ENCODE measurements around the gene RTN4RL2. TPM values are rescaled to one million over a fixed set of nuclear protein-coding genes. Genes with fewer than 3 reads are reported as not detected.

RTN4RL2 gene
- total RNA-seq, 1 experiment from 2014 or later: 7.0 TPM

DNA sequence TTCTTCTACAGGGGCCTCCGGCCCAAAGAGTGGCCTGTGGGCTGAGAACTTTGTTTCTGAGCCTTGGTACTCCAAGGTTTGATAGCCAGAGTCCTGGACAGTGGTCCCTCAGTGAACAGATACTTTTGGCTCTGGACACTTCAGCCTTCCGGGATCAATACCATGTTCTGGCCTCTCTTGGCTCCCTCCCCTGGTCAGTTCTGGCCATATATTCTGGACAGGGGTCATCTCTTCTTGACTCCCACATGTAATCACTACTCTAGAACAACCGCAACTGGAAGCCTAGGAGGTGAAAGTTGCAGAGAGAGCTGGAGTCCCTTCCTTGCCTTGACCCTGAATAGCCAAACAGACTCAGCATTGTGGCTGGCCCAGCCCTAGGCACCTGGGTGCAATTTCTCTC lies 2.3 kb downstream of the RTN4RL2 start:
- H2BK12ac ChIP-seq (ENCODE audit: insufficient read length, low read depth, low read length): no peak overlapping the region
- H3T11ph ChIP-seq (ENCODE audit: low read length): no peak overlapping the region
- no peak overlapping the region for H4K8ac ChIP-seq (replicated peaks; ENCODE audit: insufficient read length, low read depth, low read length)
- H4K5ac ChIP-seq (ENCODE audit: insufficient read length, low read depth, low read length): no peak overlapping the region
- no peak overlapping the region for H3K4me2 ChIP-seq (ENCODE audit: insufficient read depth, insufficient read length, low read length)
- H2BK120ac ChIP-seq (ENCODE audit: low read depth, low read length, poor library complexity, severe bottlenecking): no peak overlapping the region
- H2BK5ac ChIP-seq (ENCODE audit: insufficient read length, low read length): no peak overlapping the region
- no peak overlapping the region for H3K27ac ChIP-seq (ENCODE audit: insufficient read length, low read depth, low read length)
- H3K4me1 Mint-ChIP-seq: peaks cover 34 to 58% of the 10 kb centered on the region in 2 experiments
- H3K4me1 ChIP-seq (ENCODE audit: insufficient read depth, low read length): peaks cover 12% of the 10 kb centered on the region; the same call in 1 of the 2 replicates
- no peak overlapping the region for H4K91ac ChIP-seq (ENCODE audit: insufficient read length, low read depth, low read length)
- no peak overlapping the region for H3K56ac ChIP-seq (ENCODE audit: insufficient read length, low read depth, low read length)
- no peak overlapping the region for H3K27ac Mint-ChIP-seq
- H3K9me3 Mint-ChIP-seq: no peaks in the 10 kb centered on the region
- peaks cover 10% of the 10 kb centered on the region; the same call in 1 of the 2 replicates for H3K27me3 ChIP-seq (ENCODE audit: insufficient read depth, low read length)
- TF ChIP-seq, protein P1, sequence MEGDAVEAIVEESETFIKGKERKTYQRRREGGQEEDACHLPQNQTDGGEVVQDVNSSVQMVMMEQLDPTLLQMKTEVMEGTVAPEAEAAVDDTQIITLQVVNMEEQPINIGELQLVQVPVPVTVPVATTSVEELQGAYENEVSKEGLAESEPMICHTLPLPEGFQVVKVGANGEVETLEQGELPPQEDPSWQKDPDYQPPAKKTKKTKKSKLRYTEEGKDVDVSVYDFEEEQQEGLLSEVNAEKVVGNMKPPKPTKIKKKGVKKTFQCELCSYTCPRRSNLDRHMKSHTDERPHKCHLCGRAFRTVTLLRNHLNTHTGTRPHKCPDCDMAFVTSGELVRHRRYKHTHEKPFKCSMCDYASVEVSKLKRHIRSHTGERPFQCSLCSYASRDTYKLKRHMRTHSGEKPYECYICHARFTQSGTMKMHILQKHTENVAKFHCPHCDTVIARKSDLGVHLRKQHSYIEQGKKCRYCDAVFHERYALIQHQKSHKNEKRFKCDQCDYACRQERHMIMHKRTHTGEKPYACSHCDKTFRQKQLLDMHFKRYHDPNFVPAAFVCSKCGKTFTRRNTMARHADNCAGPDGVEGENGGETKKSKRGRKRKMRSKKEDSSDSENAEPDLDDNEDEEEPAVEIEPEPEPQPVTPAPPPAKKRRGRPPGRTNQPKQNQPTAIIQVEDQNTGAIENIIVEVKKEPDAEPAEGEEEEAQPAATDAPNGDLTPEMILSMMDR (conservative IDR thresholded peaks at IDR 0.05): no peak
- peaks cover 69% of the 10 kb centered on the region for H3K27me3 Mint-ChIP-seq (ENCODE audit: low read depth)
- H3K23ac ChIP-seq (ENCODE audit: insufficient read length, low read depth, low read length): no peak overlapping the region
- peaks cover 0 to 5% (median 0%) of the 10 kb centered on the region in 3 experiments; a peak in 1 of 7 replicates for H3K36me3 Mint-ChIP-seq (ENCODE audit: insufficient read depth in 1 of 3, low read depth in 3 of 3)
- H3K79me2 ChIP-seq (ENCODE audit: insufficient read depth, low read length): no peaks in the 10 kb centered on the region
- H3K23me2 ChIP-seq (ENCODE audit: insufficient read length, low read depth, low read length, poor library complexity, severe bottlenecking): peaks cover 27% of the 10 kb centered on the region
- H3K9ac ChIP-seq (ENCODE audit: extremely low read depth, insufficient read length, low read length): no peak overlapping the region
- no peak overlapping the region for H2BK15ac ChIP-seq (ENCODE audit: low read depth, low read length)
- no peaks in the 10 kb centered on the region for H4K20me1 ChIP-seq (ENCODE audit: control insufficient read depth, insufficient read depth, insufficient read length)
- H2BK20ac ChIP-seq (ENCODE audit: low read depth, low read length, poor library complexity, severe bottlenecking): no peak overlapping the region
- H2AFZ ChIP-seq (ENCODE audit: low read length): no peak overlapping the region
- H3K14ac ChIP-seq (ENCODE audit: insufficient read depth, low read length): no peak overlapping the region
- no peak overlapping the region for H2AK5ac ChIP-seq (ENCODE audit: insufficient read length, low read length)
- H3K9me3 ChIP-seq (ENCODE audit: control insufficient read depth, low read depth, low read length): no peaks in the 10 kb centered on the region
- H3K79me1 ChIP-seq (ENCODE audit: insufficient read depth, low read depth, low read length, poor library complexity, severe bottlenecking): no peaks in the 10 kb centered on the region
- no CpG with 5 or more reads among the region's 3 CpGs for WGBS (ENCODE audit: extremely low coverage, insufficient read length, low lambda C conversion rate)
- H3K18ac ChIP-seq (ENCODE audit: insufficient read length, low read depth, low read length): no peak overlapping the region
- no peak overlapping the region for H3K4ac ChIP-seq (ENCODE audit: low read depth, low read length)
- H3K4me3 Mint-ChIP-seq: peak overlapping the region in 1 of 2 experiments; percentile 90; a peak in 4 of 5 replicates
- no peak for DNase-seq
